ENCODE results near the gene TEX261. TPM values are rescaled to one million over a fixed set of nuclear protein-coding genes. Genes with fewer than 3 reads are reported as not detected.

The TEX261 gene
- total and polyA plus RNA-seq, 2 experiments from 2014 or later: 5.7 to 17.5 TPM

DNA sequence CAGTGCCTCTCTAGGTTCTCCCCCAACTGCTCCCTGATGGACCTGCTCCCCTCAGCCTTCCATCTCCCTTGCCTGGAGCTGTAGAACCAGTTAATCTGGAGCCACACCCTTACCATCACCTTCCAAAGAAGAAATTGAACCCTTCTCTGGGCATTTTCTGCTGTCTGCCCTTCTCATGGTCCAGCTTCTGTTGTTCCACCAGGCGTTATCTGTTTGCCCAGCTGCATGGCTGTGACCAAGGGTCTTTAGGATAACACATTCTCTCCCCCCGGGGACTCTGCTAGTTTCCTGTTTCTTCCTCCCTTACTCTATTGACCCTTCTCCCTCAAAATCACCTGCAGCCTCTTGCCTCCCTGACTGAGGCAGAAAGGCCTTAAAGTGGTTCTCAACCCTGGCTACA, 19.4 kb downstream of the TEX261 start:
- DNase-seq (ENCODE audit: low spot score) (no peak), ATAC-seq (no peak)
- Histone ChIP-seq H3K4me1 (ENCODE audit: insufficient read depth) (peaks cover 9% of the 10 kb centered on the region; the same call in 1 of the 2 replicates), H3K4me3 (no peak overlapping the region), H4K20me1 (replicated peaks; ENCODE audit: insufficient read depth) (no peaks in the 10 kb centered on the region), H3K79me2 (replicated peaks; ENCODE audit: insufficient read depth) (no peaks in the 10 kb centered on the region), H3F3A (replicated peaks; ENCODE audit: low read depth) (no peaks in the 10 kb centered on the region), H3K4me2 (no peak overlapping the region), H3K27me3 (ENCODE audit: insufficient read depth) (peaks cover 35% of the 10 kb centered on the region), H3K36me3 (ENCODE audit: insufficient read depth) (no peaks in the 10 kb centered on the region), H3K27ac (ENCODE audit: low read depth) (no peak overlapping the region), H3K9me2 (ENCODE audit: insufficient read depth) (no peaks in the 10 kb centered on the region), H2AFZ (no peak overlapping the region)
- Mint-ChIP-seq H3K27me3 (ENCODE audit: insufficient read depth, low read depth, poor library complexity) (peaks cover 27% of the 10 kb centered on the region), H3K9me3 (no peaks in the 10 kb centered on the region), H3K36me3 (ENCODE audit: low read depth) (no peaks in the 10 kb centered on the region), H3K27ac (no peak overlapping the region), H3K4me3 (no peak overlapping the region), H3K4me1 (peaks cover 14% of the 10 kb centered on the region)
- TF ChIP-seq ZNF114 (CRISPR knock-in tag; IDR thresholded peaks at IDR 0.05): no peak
- TF ChIP-seq ZNF331 (CRISPR knock-in tag; IDR thresholded peaks at IDR 0.05; ENCODE audit: low read depth): no peak
- TF ChIP-seq, protein P1, sequence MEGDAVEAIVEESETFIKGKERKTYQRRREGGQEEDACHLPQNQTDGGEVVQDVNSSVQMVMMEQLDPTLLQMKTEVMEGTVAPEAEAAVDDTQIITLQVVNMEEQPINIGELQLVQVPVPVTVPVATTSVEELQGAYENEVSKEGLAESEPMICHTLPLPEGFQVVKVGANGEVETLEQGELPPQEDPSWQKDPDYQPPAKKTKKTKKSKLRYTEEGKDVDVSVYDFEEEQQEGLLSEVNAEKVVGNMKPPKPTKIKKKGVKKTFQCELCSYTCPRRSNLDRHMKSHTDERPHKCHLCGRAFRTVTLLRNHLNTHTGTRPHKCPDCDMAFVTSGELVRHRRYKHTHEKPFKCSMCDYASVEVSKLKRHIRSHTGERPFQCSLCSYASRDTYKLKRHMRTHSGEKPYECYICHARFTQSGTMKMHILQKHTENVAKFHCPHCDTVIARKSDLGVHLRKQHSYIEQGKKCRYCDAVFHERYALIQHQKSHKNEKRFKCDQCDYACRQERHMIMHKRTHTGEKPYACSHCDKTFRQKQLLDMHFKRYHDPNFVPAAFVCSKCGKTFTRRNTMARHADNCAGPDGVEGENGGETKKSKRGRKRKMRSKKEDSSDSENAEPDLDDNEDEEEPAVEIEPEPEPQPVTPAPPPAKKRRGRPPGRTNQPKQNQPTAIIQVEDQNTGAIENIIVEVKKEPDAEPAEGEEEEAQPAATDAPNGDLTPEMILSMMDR (conservative IDR thresholded peaks at IDR 0.05; ENCODE audit: low read depth in 2 of 2): no peak
- TF ChIP-seq, protein P2, sequence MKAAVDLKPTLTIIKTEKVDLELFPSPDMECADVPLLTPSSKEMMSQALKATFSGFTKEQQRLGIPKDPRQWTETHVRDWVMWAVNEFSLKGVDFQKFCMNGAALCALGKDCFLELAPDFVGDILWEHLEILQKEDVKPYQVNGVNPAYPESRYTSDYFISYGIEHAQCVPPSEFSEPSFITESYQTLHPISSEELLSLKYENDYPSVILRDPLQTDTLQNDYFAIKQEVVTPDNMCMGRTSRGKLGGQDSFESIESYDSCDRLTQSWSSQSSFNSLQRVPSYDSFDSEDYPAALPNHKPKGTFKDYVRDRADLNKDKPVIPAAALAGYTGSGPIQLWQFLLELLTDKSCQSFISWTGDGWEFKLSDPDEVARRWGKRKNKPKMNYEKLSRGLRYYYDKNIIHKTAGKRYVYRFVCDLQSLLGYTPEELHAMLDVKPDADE (IDR thresholded peaks at IDR 0.05): no peak
- TF ChIP-seq, protein P3, sequence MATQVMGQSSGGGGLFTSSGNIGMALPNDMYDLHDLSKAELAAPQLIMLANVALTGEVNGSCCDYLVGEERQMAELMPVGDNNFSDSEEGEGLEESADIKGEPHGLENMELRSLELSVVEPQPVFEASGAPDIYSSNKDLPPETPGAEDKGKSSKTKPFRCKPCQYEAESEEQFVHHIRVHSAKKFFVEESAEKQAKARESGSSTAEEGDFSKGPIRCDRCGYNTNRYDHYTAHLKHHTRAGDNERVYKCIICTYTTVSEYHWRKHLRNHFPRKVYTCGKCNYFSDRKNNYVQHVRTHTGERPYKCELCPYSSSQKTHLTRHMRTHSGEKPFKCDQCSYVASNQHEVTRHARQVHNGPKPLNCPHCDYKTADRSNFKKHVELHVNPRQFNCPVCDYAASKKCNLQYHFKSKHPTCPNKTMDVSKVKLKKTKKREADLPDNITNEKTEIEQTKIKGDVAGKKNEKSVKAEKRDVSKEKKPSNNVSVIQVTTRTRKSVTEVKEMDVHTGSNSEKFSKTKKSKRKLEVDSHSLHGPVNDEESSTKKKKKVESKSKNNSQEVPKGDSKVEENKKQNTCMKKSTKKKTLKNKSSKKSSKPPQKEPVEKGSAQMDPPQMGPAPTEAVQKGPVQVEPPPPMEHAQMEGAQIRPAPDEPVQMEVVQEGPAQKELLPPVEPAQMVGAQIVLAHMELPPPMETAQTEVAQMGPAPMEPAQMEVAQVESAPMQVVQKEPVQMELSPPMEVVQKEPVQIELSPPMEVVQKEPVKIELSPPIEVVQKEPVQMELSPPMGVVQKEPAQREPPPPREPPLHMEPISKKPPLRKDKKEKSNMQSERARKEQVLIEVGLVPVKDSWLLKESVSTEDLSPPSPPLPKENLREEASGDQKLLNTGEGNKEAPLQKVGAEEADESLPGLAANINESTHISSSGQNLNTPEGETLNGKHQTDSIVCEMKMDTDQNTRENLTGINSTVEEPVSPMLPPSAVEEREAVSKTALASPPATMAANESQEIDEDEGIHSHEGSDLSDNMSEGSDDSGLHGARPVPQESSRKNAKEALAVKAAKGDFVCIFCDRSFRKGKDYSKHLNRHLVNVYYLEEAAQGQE (IDR thresholded peaks at IDR 0.05; ENCODE audit: unreplicated experiment): no peak
- no peak for TF ChIP-seq STAT1 (IDR thresholded peaks at IDR 0.05; ENCODE audit: unreplicated experiment)
- no peak for TF ChIP-seq CREB1 (CRISPR knock-in tag; IDR thresholded peaks at IDR 0.05; ENCODE audit: low read depth)
- no peak for TF ChIP-seq NANOG (IDR thresholded peaks at IDR 0.05; ENCODE audit: borderline replicate concordance)

DNA sequence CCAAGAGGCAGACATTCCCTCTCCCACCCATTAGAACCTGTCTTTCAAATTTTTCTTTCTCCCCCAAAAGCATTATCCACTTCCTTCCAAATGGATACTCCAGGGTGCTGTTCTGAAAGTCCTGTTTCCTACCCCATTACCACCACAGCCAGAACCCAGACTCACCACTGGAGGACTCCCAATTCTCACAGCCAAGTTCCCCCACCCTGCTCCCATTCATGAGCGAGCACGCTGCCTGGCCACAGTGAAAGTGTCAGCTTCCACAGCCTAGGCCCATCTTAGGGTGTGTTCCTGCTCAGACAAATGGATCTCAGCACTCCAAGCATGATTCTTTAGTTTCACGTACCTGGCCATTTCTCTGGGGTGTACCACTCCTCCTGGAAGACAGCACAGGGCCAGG, 20.1 kb downstream of the TEX261 start:
- no peak overlapping the region for H3K4me3 Mint-ChIP-seq
- H3K27ac Mint-ChIP-seq: no peak overlapping the region
- Histone ChIP-seq H3K4me2 (no peak overlapping the region), H2AFZ (no peak overlapping the region), H3K36me3 (ENCODE audit: insufficient read depth) (no peaks in the 10 kb centered on the region), H3K27me3 (ENCODE audit: insufficient read depth) (peaks cover 28% of the 10 kb centered on the region), H3K4me3 (no peak overlapping the region), H3K9me2 (ENCODE audit: insufficient read depth) (no peaks in the 10 kb centered on the region), H3F3A (replicated peaks; ENCODE audit: low read depth) (no peaks in the 10 kb centered on the region), H3K79me2 (replicated peaks; ENCODE audit: insufficient read depth) (no peaks in the 10 kb centered on the region), H4K20me1 (replicated peaks; ENCODE audit: insufficient read depth) (no peaks in the 10 kb centered on the region), H3K4me1 (ENCODE audit: insufficient read depth) (peaks cover 9% of the 10 kb centered on the region; the same call in 1 of the 2 replicates), H3K27ac (ENCODE audit: low read depth) (no peak overlapping the region)
- H3K27me3 Mint-ChIP-seq (ENCODE audit: insufficient read depth, low read depth, poor library complexity): peaks cover 24% of the 10 kb centered on the region
- H3K4me1 Mint-ChIP-seq: peaks cover 14% of the 10 kb centered on the region
- H3K36me3 Mint-ChIP-seq (ENCODE audit: low read depth): no peaks in the 10 kb centered on the region
- ATAC-seq (no peak), DNase-seq (ENCODE audit: low spot score) (no peak)
- H3K9me3 Mint-ChIP-seq: no peaks in the 10 kb centered on the region
- TF ChIP-seq, protein P1 (conservative IDR thresholded peaks at IDR 0.05; ENCODE audit: low read depth in 2 of 2): no peak

Data from GM23338 (cell line).